Heart left ventricle (tissue), 16 donors: Measurements from ENCODE around the gene KIF1C. TPM values are rescaled to one million over a fixed set of nuclear protein-coding genes. Genes with fewer than 3 reads are reported as not detected.
A peak's percentile ranks its signal among the peaks of the same experiment; 100 is the strongest.

Experiments
- ATAC-seq, 4 donors: fragments of 200-7000 bp; cut with Tn5 transposase; one replicate each; pipeline ENCODE4 v1.9.1; 2020 to 2022; ENCODE audit warnings: moderate library complexity in 4 of 4, mild to moderate bottlenecking in 3 of 4, moderate number of reproducible peaks in 1 of 4
- DNase-seq, 5 donors: peaks; one replicate each; pipeline ENCODE4 v3.0.0-alpha.2; 2020
- H3K27ac ChIP-seq, 12 donors: fragments of 200-600 bp; sonication (generic) in 4 of 12; one replicate each; pipeline versions ENCODE4 v1.5.0 to v1.8.0; 2016 to 2022; ENCODE audit warnings: mild to moderate bottlenecking in 2 of 12
- H3K27me3 ChIP-seq, 9 donors: fragments of 200-600 bp; sonication (generic) in 2 of 9; one replicate each; pipeline versions ENCODE4 v1.5.1 to v1.8.0; 2016 to 2022; ENCODE audit warnings: mild to moderate bottlenecking in 3 of 9
- H3K36me3 ChIP-seq, 9 donors: fragments of 200-600 bp; sonication (generic) in 2 of 9; one replicate each; pipeline versions ENCODE4 v1.5.0 to v1.8.0; 2018 to 2022; ENCODE audit warnings: mild to moderate bottlenecking in 2 of 9
- H3K4me1 ChIP-seq, 12 donors: fragments of 200-600 bp; sonication (generic) in 4 of 12; one replicate each; pipeline versions ENCODE4 v1.5.0 to v1.8.0; 2016 to 2022; ENCODE audit warnings: mild to moderate bottlenecking in 3 of 12
- H3K4me3 ChIP-seq, 12 donors: fragments of 200-600 bp; sonication (generic) in 4 of 12; one replicate each; pipeline versions ENCODE4 v1.5.0 to v1.8.0; 2017 to 2022; ENCODE audit warnings: mild to moderate bottlenecking in 9 of 12, moderate library complexity in 4 of 12
- H3K9me3 ChIP-seq, 12 donors: fragments of 200-600 bp; sonication (generic) in 4 of 12; one replicate each; pipeline versions ENCODE4 v1.5.0 to v1.8.0; 2016 to 2022; ENCODE audit warnings: mild to moderate bottlenecking in 1 of 12
- CTCF ChIP-seq, 12 donors: fragments of 200-600 bp; sonication (generic) in 4 of 12; IDR thresholded peaks; one replicate each; pipeline versions ENCODE4 v1.5.0 to v1.8.0; 2018 to 2022; ENCODE audit warnings: antibody characterized with exemption in 12 of 12, mild to moderate bottlenecking in 5 of 12
- POLR2A ChIP-seq, 2 donors: fragments of 450-650 bp; IDR thresholded peaks; one replicate each; pipeline ENCODE4 v1.6.1; 2017; ENCODE audit warnings: antibody characterized with exemption in 2 of 2, mild to moderate bottlenecking in 2 of 2, moderate library complexity in 2 of 2
- WGBS, 4 donors: extraction: QIAGEN DNeasy Blood & Tissue Kit in 2 of 4; methylation state at CpG; one replicate each; pipeline versions ENCODE4 v1.1.5 to v1.1.7; 2013 to 2018; 5-methylcytosine and 5-hydroxymethylcytosine counted together
- intact Hi-C, 10 donors: fragments of 100-400 bp; cut with DNase I; formaldehyde crosslinking; loops; one replicate each; pipeline versions ENCODE4 v1.11.1 to v1.14.2; 2022
- polyA plus RNA-seq, 2 donors: library from polyadenylated mRNA; stranded (reverse); fragments of 200-250 nt; gene quantifications; one replicate each; pipeline ENCODE4 v1.2.3, GENCODE V29; 2013
- total RNA-seq, 9 donors: library from RNA; depleted of rRNA in 2 of 9; stranded (reverse); fragments of >200 nt in 2 of 9; fragmentation: NEBNext Ultra II Directional in 3 of 9; extraction: Animal tissue kit (Norgen Biotek cat#: 25700) in 3 of 9; gene quantifications; one replicate each; pipeline versions ENCODE4 v1.1.0 to v1.2.4, GENCODE V29; 2016 to 2023
- donor health status: ischemic (EF 13 %, LVEDD 7.1; RV severe dilation, severe dysfunction).
- donor health status: healthy with polysubstance abuse.
- donor health status: DM: no; HTN: yes; CAD: no.
- donor health status: DM: no; HTN: no; CAD: no.
- donor health status: ischemic (EF 25% LVEDD 6.9; RV normal size, moderate dysfunction).
- donor health status: ischemic (EF 25% LVEDD 5.7; RV mildly dilated, moderate dysfunction).
- donor health status: healthy.
- donor health status: DM: yes; HTN: yes; CAD: no.
- donor health status: ischemic (EF 35%, LVEDD 5.7; RV mildly dilated, moderate dysfunction).
- donor health status: nonischemic (EF 11% LVEDD 7.7; RV severe dilation, severe dysfunction).
- donor health status: DM: yes; HTN: yes; CAD: no.
- donor health status: PGD.
- donor health status: ischemic (EF 29% LVEDD 5.4; RV normal size, mild dysfunction).
- donor health status: nonischemic (EF 23%, LVEDD 6.1; RV moderate dilation, normal function).

The KIF1C gene
- total and polyA plus RNA-seq, 11 donors = 210 to 868 (median 526) TPM

- ATAC-seq (no peak), DNase-seq (no peak)
- 92 to 93% (median 92%) methylated on average over 3 to 5 of the region's 5 CpGs for WGBS, 4 donors
- H3K36me3 ChIP-seq = no peaks in the 10 kb centered on the region
- H3K4me1 ChIP-seq = peaks cover 0 to 6% (median 5%) of the 10 kb centered on the region in 12 donors
- intact Hi-C loops = no loop called here
- H3K9me3 ChIP-seq = no peaks in the 10 kb centered on the region
- H3K4me3 ChIP-seq = no peak overlapping the region
- TF ChIP-seq CTCF (IDR thresholded peaks at IDR 0.05) = no peak
- TF ChIP-seq POLR2A (IDR thresholded peaks at IDR 0.05) = no peak
- H3K27me3 ChIP-seq = no peaks in the 10 kb centered on the region
- no peak overlapping the region for H3K27ac ChIP-seq
Measured at GRCh38 chr17:5044630-5045029, 46.9 kb downstream of the KIF1C start.

GRCh38 chr17:5045496-5045895, 47.7 kb downstream of the KIF1C start:
- Histone ChIP-seq H3K9me3 (no peaks in the 10 kb centered on the region), H3K27ac (no peak overlapping the region), H3K27me3 (no peaks in the 10 kb centered on the region), H3K36me3 (no peaks in the 10 kb centered on the region), H3K4me1 (peaks cover 0 to 12% (median 8%) of the 10 kb centered on the region in 12 donors), H3K4me3 (no peak overlapping the region)
- TF ChIP-seq CTCF (IDR thresholded peaks at IDR 0.05) (no peak), POLR2A (IDR thresholded peaks at IDR 0.05) (no peak)
- no peak for ATAC-seq
- 91 to 96% (median 93%) methylated on average over 6 of the region's 6 CpGs for WGBS, 4 donors
- DNase-seq = no peak
- intact Hi-C loops = no loop called here

- H3K9me3 ChIP-seq = no peaks in the 10 kb centered on the region
- H3K4me3 ChIP-seq = no peak overlapping the region
- DNase-seq (no peak), ATAC-seq (no peak)
- intact Hi-C loops = no loop called here
- no peaks in the 10 kb centered on the region for H3K27me3 ChIP-seq
- peaks cover 0 to 12% (median 8%) of the 10 kb centered on the region in 12 donors for H3K4me1 ChIP-seq
- no peaks in the 10 kb centered on the region for H3K36me3 ChIP-seq
- WGBS, 4 donors = 47 to 77% (median 68%) methylated on average over 2 of the region's 2 CpGs
- TF ChIP-seq CTCF (IDR thresholded peaks at IDR 0.05) (no peak), POLR2A (IDR thresholded peaks at IDR 0.05) (no peak)
- no peak overlapping the region for H3K27ac ChIP-seq
Measured at GRCh38 chr17:5047446-5047845, 49.7 kb downstream of the KIF1C start.

- intact Hi-C loops = no loop called here
- Histone ChIP-seq H3K4me3 (no peak overlapping the region), H3K4me1 (peaks cover 0 to 12% (median 8%) of the 10 kb centered on the region in 12 donors), H3K9me3 (no peaks in the 10 kb centered on the region), H3K36me3 (no peaks in the 10 kb centered on the region), H3K27me3 (no peaks in the 10 kb centered on the region), H3K27ac (peak overlapping the region in 11 of 12 donors; percentile 34 to 80 (median 65))
- ATAC-seq (no peak), DNase-seq (no peak)
- WGBS, 4 donors = 43 to 57% (median 51%) methylated on average over 5 of the region's 5 CpGs
- TF ChIP-seq POLR2A (IDR thresholded peaks at IDR 0.05) = no peak
- TF ChIP-seq CTCF (IDR thresholded peaks at IDR 0.05) = no peak
Measured at GRCh38 chr17:5049314-5049841, 51.6 kb downstream of the KIF1C start.
